WTC11 (cell line): ENCODE data around the gene CABLES1. TPM values are rescaled to one million over a fixed set of nuclear protein-coding genes. Genes with fewer than 3 reads are reported as not detected.

Source experiments
- ATAC-seq: fragments of 200-7000 bp; cut with Tn5 transposase; 2 replicates; pipeline ENCODE4 v1.10.0; 2021; ENCODE audit warnings: mild to moderate bottlenecking, moderate library complexity
- CTCF ChIA-PET: fragments of 300-600 bp; sonication (Branson Sonifier 250); formaldehyde crosslinking; loops from one replicate; lab custom pipeline; 2021; ENCODE audit warnings: antibody characterized with exemption; lab: Charles Lee
- POLR2A ChIA-PET: fragments of 350-600 bp; sonication (Branson Sonifier 250); formaldehyde crosslinking; loops from one replicate; lab custom pipeline; 2021; ENCODE audit warnings: antibody characterized with exemption; lab: Charles Lee
- DNase-seq: peaks from one replicate; pipeline ENCODE4 v3.0.0; 2021; ENCODE audit warnings: low spot score
- H3K27ac Mint-ChIP-seq: 2 replicates; pipeline ENCODE4 v1.8.0; 2021; ENCODE audit warnings: mixed read lengths
- H3K27me3 Mint-ChIP-seq: 2 replicates; pipeline ENCODE4 v1.8.0; 2021; ENCODE audit warnings: low read depth, mild to moderate bottlenecking, moderate library complexity, mixed read lengths
- H3K36me3 Mint-ChIP-seq: 2 replicates; pipeline ENCODE4 v1.8.0; 2021; ENCODE audit warnings: mixed read lengths
- H3K4me1 Mint-ChIP-seq: 2 replicates; pipeline ENCODE4 v1.8.0; 2022; ENCODE audit warnings: mixed read lengths
- H3K4me3 Mint-ChIP-seq: 2 replicates; pipeline ENCODE4 v1.8.0; 2021; ENCODE audit warnings: mild to moderate bottlenecking, moderate library complexity, mixed read lengths
- H3K9me3 Mint-ChIP-seq: 2 replicates; pipeline ENCODE4 v1.8.0; 2021; ENCODE audit warnings: mixed read lengths
- CBFB ChIP-seq: sonication (generic); formaldehyde crosslinking; IDR thresholded peaks from 2 replicates; pipeline ENCODE4 v1.8.1; 2022; ENCODE audit warnings: mild to moderate bottlenecking, low read depth, missing genetic modification reagents
- CREM ChIP-seq: sonication (generic); formaldehyde crosslinking; IDR thresholded peaks from 2 replicates; pipeline ENCODE4 v1.8.1; 2022; ENCODE audit warnings: mild to moderate bottlenecking, missing genetic modification reagents, moderate library complexity
- GABPB1 ChIP-seq: sonication (generic); formaldehyde crosslinking; IDR thresholded peaks from 2 replicates; pipeline ENCODE4 v1.8.1; 2023; ENCODE audit warnings: mild to moderate bottlenecking, missing genetic modification reagents
- GTF2I ChIP-seq: fragments of 250-450 bp; sonication (Bioruptor Pico); conservative IDR thresholded peaks from 2 replicates; pipeline ENCODE4 v1.4.0; 2021; ENCODE audit warnings: mild to moderate bottlenecking
- HMGA2 ChIP-seq: fragments of 250-450 bp; sonication (Bioruptor Pico); IDR thresholded peaks from 2 replicates; pipeline ENCODE4 v1.4.0; 2021; ENCODE audit warnings: mild to moderate bottlenecking, moderate library complexity
- MYBL2 ChIP-seq: sonication (generic); formaldehyde crosslinking; IDR thresholded peaks from 2 replicates; pipeline ENCODE4 v1.8.1; 2023; ENCODE audit warnings: mild to moderate bottlenecking, moderate library complexity, missing genetic modification reagents
- NFE2L1 ChIP-seq: sonication (generic); formaldehyde crosslinking; IDR thresholded peaks from 2 replicates; pipeline ENCODE4 v1.8.1; 2023; ENCODE audit warnings: missing genetic modification reagents
- PREB ChIP-seq: sonication (generic); formaldehyde crosslinking; IDR thresholded peaks from 2 replicates; pipeline ENCODE4 v1.8.1; 2022; ENCODE audit warnings: mild to moderate bottlenecking, missing genetic modification reagents, moderate library complexity, borderline replicate concordance
- SMAD3 ChIP-seq: sonication (generic); formaldehyde crosslinking; IDR thresholded peaks from 2 replicates; pipeline ENCODE4 v1.8.0; 2022; ENCODE audit warnings: missing genetic modification reagents, mild to moderate bottlenecking, borderline replicate concordance
- SOX15 ChIP-seq: fragments of 250-450 bp; sonication (Bioruptor Pico); IDR thresholded peaks from 2 replicates; pipeline ENCODE4 v1.9.0; 2021; ENCODE audit warnings: mild to moderate bottlenecking
- ZMAT4 ChIP-seq: fragments of 250-450 bp; sonication (Bioruptor Pico); IDR thresholded peaks from 2 replicates; pipeline ENCODE4 v1.9.0; 2021; ENCODE audit warnings: mild to moderate bottlenecking
- ZNF232 ChIP-seq: sonication (generic); formaldehyde crosslinking; IDR thresholded peaks from 2 replicates; pipeline ENCODE4 v1.8.0; 2022; ENCODE audit warnings: mild to moderate bottlenecking, missing genetic modification reagents
- ZNF263 ChIP-seq: sonication (generic); formaldehyde crosslinking; IDR thresholded peaks from 2 replicates; pipeline ENCODE4 v1.8.1; 2022; ENCODE audit warnings: low read depth, mild to moderate bottlenecking, moderate library complexity, missing genetic modification reagents
- total RNA-seq: library from RNA; stranded (reverse); gene quantifications from 3 replicates; pipeline ENCODE4 v1.2.3, GENCODE V29; 2021
- TF ChIP-seq, protein P1 (sequence below): sonication (generic); formaldehyde crosslinking; IDR thresholded peaks from 2 replicates; pipeline ENCODE4 v1.8.0; 2023; ENCODE audit warnings: missing genetic modification reagents, mild to moderate bottlenecking, borderline replicate concordance
- TF ChIP-seq, protein P2 (sequence below): sonication (generic); formaldehyde crosslinking; IDR thresholded peaks from 2 replicates; pipeline ENCODE4 v1.8.0; 2023; ENCODE audit warnings: mild to moderate bottlenecking, missing genetic modification reagents

The CABLES1 gene
- total RNA-seq, 1 experiment from 2014 or later = 17.0 TPM

GRCh38 chr18:23247331-23247730 lies 112.0 kb downstream of the CABLES1 start:
- ChIA-PET CTCF (interaction anchor here (0.8 to 1.1 kb wide), 2 partner anchors 40 to 131 kb away, joined by 3 to 4 read pairs; no protein-coding TSS in a partner anchor), POLR2A (interaction anchor here (1.4 kb wide), 1 partner anchor 12 kb away, joined by 4 read pairs; no protein-coding TSS in a partner anchor)
- H3K36me3 Mint-ChIP-seq = peaks cover 69% of the 10 kb centered on the region
- ATAC-seq (no peak), DNase-seq (no peak)
- no peaks in the 10 kb centered on the region; the same call in 1 of the 2 replicates for H3K27me3 Mint-ChIP-seq
- TF ChIP-seq CBFB (CRISPR knock-in tag) = no peak
- no peak for TF ChIP-seq MYBL2 (CRISPR knock-in tag)
- TF ChIP-seq PREB (CRISPR knock-in tag) = no peak
- TF ChIP-seq CREM (CRISPR knock-in tag) = no peak
- TF ChIP-seq GABPB1 (CRISPR knock-in tag) = no peak
- TF ChIP-seq, protein P1, sequence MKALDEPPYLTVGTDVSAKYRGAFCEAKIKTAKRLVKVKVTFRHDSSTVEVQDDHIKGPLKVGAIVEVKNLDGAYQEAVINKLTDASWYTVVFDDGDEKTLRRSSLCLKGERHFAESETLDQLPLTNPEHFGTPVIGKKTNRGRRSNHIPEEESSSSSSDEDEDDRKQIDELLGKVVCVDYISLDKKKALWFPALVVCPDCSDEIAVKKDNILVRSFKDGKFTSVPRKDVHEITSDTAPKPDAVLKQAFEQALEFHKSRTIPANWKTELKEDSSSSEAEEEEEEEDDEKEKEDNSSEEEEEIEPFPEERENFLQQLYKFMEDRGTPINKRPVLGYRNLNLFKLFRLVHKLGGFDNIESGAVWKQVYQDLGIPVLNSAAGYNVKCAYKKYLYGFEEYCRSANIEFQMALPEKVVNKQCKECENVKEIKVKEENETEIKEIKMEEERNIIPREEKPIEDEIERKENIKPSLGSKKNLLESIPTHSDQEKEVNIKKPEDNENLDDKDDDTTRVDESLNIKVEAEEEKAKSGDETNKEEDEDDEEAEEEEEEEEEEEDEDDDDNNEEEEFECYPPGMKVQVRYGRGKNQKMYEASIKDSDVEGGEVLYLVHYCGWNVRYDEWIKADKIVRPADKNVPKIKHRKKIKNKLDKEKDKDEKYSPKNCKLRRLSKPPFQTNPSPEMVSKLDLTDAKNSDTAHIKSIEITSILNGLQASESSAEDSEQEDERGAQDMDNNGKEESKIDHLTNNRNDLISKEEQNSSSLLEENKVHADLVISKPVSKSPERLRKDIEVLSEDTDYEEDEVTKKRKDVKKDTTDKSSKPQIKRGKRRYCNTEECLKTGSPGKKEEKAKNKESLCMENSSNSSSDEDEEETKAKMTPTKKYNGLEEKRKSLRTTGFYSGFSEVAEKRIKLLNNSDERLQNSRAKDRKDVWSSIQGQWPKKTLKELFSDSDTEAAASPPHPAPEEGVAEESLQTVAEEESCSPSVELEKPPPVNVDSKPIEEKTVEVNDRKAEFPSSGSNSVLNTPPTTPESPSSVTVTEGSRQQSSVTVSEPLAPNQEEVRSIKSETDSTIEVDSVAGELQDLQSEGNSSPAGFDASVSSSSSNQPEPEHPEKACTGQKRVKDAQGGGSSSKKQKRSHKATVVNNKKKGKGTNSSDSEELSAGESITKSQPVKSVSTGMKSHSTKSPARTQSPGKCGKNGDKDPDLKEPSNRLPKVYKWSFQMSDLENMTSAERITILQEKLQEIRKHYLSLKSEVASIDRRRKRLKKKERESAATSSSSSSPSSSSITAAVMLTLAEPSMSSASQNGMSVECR (CRISPR knock-in tag) = no peak
- TF ChIP-seq ZNF263 (CRISPR knock-in tag) = no peak
- TF ChIP-seq NFE2L1 = no peak
- no peak for TF ChIP-seq ZNF232 (CRISPR knock-in tag)
- no peak for TF ChIP-seq SOX15 (CRISPR knock-in tag)
- no peak for TF ChIP-seq ZMAT4 (CRISPR knock-in tag)
- no peak for TF ChIP-seq SMAD3 (CRISPR knock-in tag)
- TF ChIP-seq, protein P2, sequence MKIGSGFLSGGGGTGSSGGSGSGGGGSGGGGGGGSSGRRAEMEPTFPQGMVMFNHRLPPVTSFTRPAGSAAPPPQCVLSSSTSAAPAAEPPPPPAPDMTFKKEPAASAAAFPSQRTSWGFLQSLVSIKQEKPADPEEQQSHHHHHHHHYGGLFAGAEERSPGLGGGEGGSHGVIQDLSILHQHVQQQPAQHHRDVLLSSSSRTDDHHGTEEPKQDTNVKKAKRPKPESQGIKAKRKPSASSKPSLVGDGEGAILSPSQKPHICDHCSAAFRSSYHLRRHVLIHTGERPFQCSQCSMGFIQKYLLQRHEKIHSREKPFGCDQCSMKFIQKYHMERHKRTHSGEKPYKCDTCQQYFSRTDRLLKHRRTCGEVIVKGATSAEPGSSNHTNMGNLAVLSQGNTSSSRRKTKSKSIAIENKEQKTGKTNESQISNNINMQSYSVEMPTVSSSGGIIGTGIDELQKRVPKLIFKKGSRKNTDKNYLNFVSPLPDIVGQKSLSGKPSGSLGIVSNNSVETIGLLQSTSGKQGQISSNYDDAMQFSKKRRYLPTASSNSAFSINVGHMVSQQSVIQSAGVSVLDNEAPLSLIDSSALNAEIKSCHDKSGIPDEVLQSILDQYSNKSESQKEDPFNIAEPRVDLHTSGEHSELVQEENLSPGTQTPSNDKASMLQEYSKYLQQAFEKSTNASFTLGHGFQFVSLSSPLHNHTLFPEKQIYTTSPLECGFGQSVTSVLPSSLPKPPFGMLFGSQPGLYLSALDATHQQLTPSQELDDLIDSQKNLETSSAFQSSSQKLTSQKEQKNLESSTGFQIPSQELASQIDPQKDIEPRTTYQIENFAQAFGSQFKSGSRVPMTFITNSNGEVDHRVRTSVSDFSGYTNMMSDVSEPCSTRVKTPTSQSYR = no peak
- no peak for TF ChIP-seq HMGA2
- no peak overlapping the region for H3K4me3 Mint-ChIP-seq
- H3K27ac Mint-ChIP-seq = no peak overlapping the region
- peaks cover 23% of the 10 kb centered on the region for H3K4me1 Mint-ChIP-seq
- H3K9me3 Mint-ChIP-seq = peaks cover 12% of the 10 kb centered on the region

- no peak for DNase-seq
- peaks cover 12% of the 10 kb centered on the region for H3K9me3 Mint-ChIP-seq
- TF ChIP-seq GTF2I (no peak), ZNF232 (CRISPR knock-in tag) (no peak)
- H3K36me3 Mint-ChIP-seq = peaks cover 74% of the 10 kb centered on the region
- H3K27me3 Mint-ChIP-seq = no peaks in the 10 kb centered on the region; the same call in 1 of the 2 replicates
- no peak overlapping the region for H3K27ac Mint-ChIP-seq
- ChIA-PET POLR2A (interaction anchor here (1.4 kb wide), 1 partner anchor 12 kb away, joined by 4 read pairs; no protein-coding TSS in a partner anchor), CTCF (interaction anchor here (0.8 kb wide), 1 partner anchor 40 kb away, joined by 3 read pairs; no protein-coding TSS in a partner anchor)
- no peak for ATAC-seq
- no peak overlapping the region for H3K4me3 Mint-ChIP-seq
- H3K4me1 Mint-ChIP-seq = peaks cover 20% of the 10 kb centered on the region
Observed at GRCh38 chr18:23247896-23248295, 112.6 kb downstream of the CABLES1 start.
